Prostate gland (tissue), 2 donors: Measurements from ENCODE around the gene LRCH4. TPM values are rescaled to one million over a fixed set of nuclear protein-coding genes. Genes with fewer than 3 reads are reported as not detected.
"Not testable (repeated sequence)": the region's sequence is repeated elsewhere in the genome, so short reads cannot be mapped to it uniquely, and the experiment has no call there.

Experiments
- DNase-seq: peaks from one replicate; pipeline ENCODE4 v3.0.0-alpha.2; 2019; ENCODE audit warnings: low spot score
- H3K27ac ChIP-seq, 2 donors: fragments of 200-600 bp; sonication (generic); 2 replicates each; pipeline ENCODE4 v1.5.1; 2017 to 2019
- H3K27me3 ChIP-seq: fragments of 200-600 bp; sonication (generic); replicated peaks from 2 replicates; pipeline ENCODE4 v1.5.1; 2019; ENCODE audit not compliant: insufficient read depth
- H3K36me3 ChIP-seq, 2 donors: fragments of 200-600 bp; sonication (generic); 1 replicate in 1 of 2; 2 replicates in 1 of 2; pipeline versions ENCODE4 v1.5.1 to v1.8.1; 2017 to 2019
- H3K4me1 ChIP-seq: fragments of 200-600 bp; sonication (generic); replicated peaks from 2 replicates; pipeline ENCODE4 v1.5.1; 2019
- H3K4me3 ChIP-seq, 2 donors: fragments of 200-600 bp; sonication (generic); 2 replicates each; pipeline ENCODE4 v1.5.1; 2017 to 2019
- H3K9me3 ChIP-seq: fragments of 200-600 bp; sonication (generic); 2 replicates; pipeline ENCODE4 v1.5.1; 2017
- POLR2A ChIP-seq: fragments of 450-650 bp; IDR thresholded peaks from one replicate; pipeline ENCODE4 v1.6.1; 2016; ENCODE audit warnings: antibody characterized with exemption, mild to moderate bottlenecking
- POLR2AphosphoS5 ChIP-seq: sonication (generic); formaldehyde crosslinking; IDR thresholded peaks from one replicate; pipeline ENCODE4 v1.6.1; 2017; ENCODE audit warnings: antibody characterized with exemption
- whole genome bisulfite sequencing: methylation state at CpG from one replicate; pipeline ENCODE4 v1.1.5; 2018; 5-methylcytosine and 5-hydroxymethylcytosine counted together
- intact Hi-C: fragments of 100-400 bp; cut with DNase I; formaldehyde crosslinking; loops from one replicate; pipeline ENCODE4 v1.14.2; 2022
- total RNA-seq, 2 donors: library from RNA; depleted of rRNA; stranded (reverse); fragments of >200 nt; gene quantifications; one replicate each; pipeline ENCODE4 v1.1.0, GENCODE V29; 2016
- TF ChIP-seq, protein P1 (sequence below), 4 experiments: fragments of 200-600 bp in 2 of 4; fragments of 450-650 bp in 2 of 4; sonication (generic) in 2 of 4; IDR thresholded peaks; 1 replicate in 3 of 4; 2 replicates in 1 of 4; pipeline ENCODE4 v1.5.1; 2016 to 2019; ENCODE audit warnings: antibody characterized with exemption in 4 of 4, mild to moderate bottlenecking in 2 of 4, moderate library complexity in 2 of 4

Gene LRCH4
- total RNA-seq, 2 donors from 2014 or later: 66.8 to 202 TPM

DNA sequence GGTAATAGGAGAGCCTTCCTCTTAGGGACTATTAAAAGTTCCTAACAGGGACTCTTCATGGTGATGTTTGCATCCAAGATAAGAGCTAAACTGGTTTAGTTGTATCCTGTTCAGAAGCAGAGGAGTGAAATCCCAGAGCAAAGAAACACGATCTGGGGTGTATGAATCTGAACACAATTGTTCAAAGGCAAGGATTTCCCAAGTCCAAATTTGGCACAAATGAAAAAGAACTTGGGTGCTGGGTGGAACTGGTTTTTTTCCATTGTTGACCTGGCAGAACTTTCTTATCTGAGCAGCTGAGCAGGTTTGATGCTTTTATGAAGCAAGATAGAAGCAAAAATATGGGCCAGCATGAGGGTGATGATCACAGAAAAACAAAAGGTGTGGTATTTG is 41.0 kb downstream of the LRCH4 start:
- H3K27ac ChIP-seq: peak overlapping the region; percentile 93 to 94
- no peaks in the 10 kb centered on the region for H3K27me3 ChIP-seq
- TF ChIP-seq POLR2A (no peak), POLR2AphosphoS5 (peak; percentile 92)
- TF ChIP-seq, protein P1, sequence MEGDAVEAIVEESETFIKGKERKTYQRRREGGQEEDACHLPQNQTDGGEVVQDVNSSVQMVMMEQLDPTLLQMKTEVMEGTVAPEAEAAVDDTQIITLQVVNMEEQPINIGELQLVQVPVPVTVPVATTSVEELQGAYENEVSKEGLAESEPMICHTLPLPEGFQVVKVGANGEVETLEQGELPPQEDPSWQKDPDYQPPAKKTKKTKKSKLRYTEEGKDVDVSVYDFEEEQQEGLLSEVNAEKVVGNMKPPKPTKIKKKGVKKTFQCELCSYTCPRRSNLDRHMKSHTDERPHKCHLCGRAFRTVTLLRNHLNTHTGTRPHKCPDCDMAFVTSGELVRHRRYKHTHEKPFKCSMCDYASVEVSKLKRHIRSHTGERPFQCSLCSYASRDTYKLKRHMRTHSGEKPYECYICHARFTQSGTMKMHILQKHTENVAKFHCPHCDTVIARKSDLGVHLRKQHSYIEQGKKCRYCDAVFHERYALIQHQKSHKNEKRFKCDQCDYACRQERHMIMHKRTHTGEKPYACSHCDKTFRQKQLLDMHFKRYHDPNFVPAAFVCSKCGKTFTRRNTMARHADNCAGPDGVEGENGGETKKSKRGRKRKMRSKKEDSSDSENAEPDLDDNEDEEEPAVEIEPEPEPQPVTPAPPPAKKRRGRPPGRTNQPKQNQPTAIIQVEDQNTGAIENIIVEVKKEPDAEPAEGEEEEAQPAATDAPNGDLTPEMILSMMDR (IDR thresholded peaks at IDR 0.05): no peak
- intact Hi-C loops: no loop called here
- H3K4me3 ChIP-seq: peak overlapping the region in 1 of 2 donors; percentile 3
- peak; percentile 73 for DNase-seq
- H3K4me1 ChIP-seq: peaks cover 47% of the 10 kb centered on the region
- WGBS: 3% methylated on average over 1 of the region's 1 CpG
- H3K36me3 ChIP-seq: no peaks in the 10 kb centered on the region
- H3K9me3 ChIP-seq: no peaks in the 10 kb centered on the region

DNA sequence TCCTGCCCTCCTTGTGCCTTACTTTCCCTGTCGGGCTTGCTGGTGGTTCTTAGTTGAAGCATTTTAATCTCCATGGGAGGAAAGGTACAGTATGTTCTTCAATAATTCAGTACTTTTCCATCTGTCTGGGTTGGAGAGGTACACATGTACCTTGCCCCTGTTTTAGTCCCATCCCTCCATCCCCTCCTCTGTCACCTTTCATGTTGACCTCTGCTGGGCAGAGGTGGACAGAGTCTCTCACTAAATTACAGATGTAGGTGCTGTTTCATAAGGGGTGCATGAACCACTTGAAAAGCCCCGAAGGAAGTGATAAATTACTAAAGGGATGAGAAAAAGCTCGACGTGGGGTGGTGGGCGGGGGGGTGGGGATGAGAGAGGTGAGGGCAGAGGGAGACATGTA is 41.5 kb downstream of the LRCH4 start:
- Histone ChIP-seq H3K27me3 (no peaks in the 10 kb centered on the region), H3K36me3 (no peaks in the 10 kb centered on the region), H3K27ac (peak overlapping the region; percentile 93 to 94), H3K9me3 (no peaks in the 10 kb centered on the region), H3K4me3 (no peak overlapping the region), H3K4me1 (peaks cover 47% of the 10 kb centered on the region)
- WGBS: 29% methylated on average over 5 of the region's 5 CpGs
- TF ChIP-seq POLR2AphosphoS5 (no peak), POLR2A (no peak)
- TF ChIP-seq, protein P1 (IDR thresholded peaks at IDR 0.05): no peak
- intact Hi-C loops: no loop called here
- DNase-seq: no peak

DNA sequence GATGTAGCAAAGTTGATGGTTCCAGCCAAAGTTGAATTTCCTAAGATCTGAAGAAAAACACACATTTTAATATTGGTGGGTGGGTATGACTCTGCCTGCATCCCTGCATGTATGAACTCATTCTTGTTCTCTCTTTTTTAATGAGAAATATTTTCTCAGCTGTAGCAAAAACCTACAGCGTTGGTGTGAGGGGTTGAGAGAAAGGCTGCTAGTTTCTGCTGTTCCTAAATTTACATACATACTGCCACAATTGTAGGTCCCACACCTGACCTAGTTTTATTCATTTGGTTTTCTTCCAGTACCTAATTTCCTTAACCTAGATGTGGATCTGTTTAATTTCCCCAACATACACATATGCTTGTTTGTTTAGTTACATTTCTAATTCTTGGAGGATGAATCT is 42.3 kb downstream of the LRCH4 start:
- TF ChIP-seq POLR2A: no peak
- TF ChIP-seq, protein P1 (IDR thresholded peaks at IDR 0.05): no peak
- TF ChIP-seq POLR2AphosphoS5: no peak
- intact Hi-C loops: no loop called here

DNA sequence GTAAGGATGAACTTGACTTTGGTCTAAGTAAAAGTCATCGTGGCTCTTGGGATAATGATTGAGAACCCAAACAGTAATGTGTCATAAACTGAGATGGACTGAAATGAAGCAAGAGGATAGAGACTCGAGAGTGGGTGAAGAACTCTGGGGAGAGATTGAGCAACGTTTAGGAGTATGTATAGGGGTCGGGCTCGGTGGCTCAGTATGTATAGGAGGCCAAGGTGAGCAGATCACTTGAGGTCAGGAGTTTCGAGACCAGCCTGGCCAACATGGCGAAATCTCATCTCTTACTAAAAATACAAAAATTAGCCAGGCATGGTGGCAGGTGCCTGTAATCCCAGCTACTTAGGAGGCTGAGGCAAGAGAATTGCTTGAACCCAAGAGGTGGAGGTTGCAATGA is 44.6 kb downstream of the LRCH4 start:
- DNase-seq, H3K36me3 ChIP-seq, intact Hi-C loops, H3K27ac ChIP-seq, H3K4me3 ChIP-seq, H3K27me3 ChIP-seq, H3K9me3 ChIP-seq: not testable (repeated sequence)
- 88% methylated on average over 7 of the region's 7 CpGs for WGBS
- H3K4me1 ChIP-seq: peaks cover 31% of the 10 kb centered on the region

More for the DNA sequence above, 42.3 kb downstream of the LRCH4 start:
- no peaks in the 10 kb centered on the region for H3K36me3 ChIP-seq
- DNase-seq: no peak
- no peaks in the 10 kb centered on the region for H3K9me3 ChIP-seq
- H3K4me1 ChIP-seq: peaks cover 47% of the 10 kb centered on the region
- H3K4me3 ChIP-seq: no peak overlapping the region
- no peaks in the 10 kb centered on the region for H3K27me3 ChIP-seq
- 41% methylated on average over 1 of the region's 1 CpG for WGBS
- peak overlapping the region; percentile 93 to 94 for H3K27ac ChIP-seq

DNA sequence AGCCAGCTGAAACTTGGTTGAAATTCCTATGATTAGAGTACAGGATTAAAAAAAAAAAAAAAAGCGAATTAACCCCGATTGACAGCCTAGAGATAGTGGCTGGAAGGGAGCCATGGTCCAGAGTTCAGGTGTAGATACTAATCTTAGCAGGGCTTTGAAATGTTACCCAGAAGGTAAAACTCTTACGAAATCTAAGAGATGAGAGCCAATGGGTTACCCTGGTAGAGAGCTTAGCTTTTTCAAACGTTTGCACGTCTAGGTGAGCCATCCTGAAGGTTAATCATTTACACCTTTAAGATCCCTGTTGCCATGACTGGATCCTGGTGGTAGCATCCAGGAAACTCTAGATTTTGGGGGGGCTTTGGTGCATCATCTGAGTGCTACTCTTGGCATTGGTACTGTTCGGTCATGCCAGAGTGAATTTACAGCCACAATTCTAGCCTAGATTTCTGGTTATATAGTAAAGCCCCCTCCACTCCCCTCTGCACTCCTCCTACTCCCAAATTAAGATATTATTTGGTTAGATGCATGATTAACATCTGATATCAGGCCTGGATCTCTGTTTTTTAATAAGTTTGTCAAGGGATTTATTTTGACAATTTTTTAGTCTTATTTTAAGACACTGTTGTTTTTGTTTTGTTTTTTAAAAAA is 45.7 kb downstream of the LRCH4 start:
- Histone ChIP-seq H3K4me3 (peak overlapping the region; percentile 85 to 87), H3K27me3 (no peaks in the 10 kb centered on the region), H3K36me3 (no peaks in the 10 kb centered on the region), H3K4me1 (peaks cover 20% of the 10 kb centered on the region), H3K27ac (peak overlapping the region; percentile 74 to 75), H3K9me3 (no peaks in the 10 kb centered on the region)
- DNase-seq: no peak
- intact Hi-C loops: no loop called here
- WGBS: 31% methylated on average over 6 of the region's 6 CpGs
- TF ChIP-seq POLR2A (no peak), POLR2AphosphoS5 (peak; percentile 4)

DNA sequence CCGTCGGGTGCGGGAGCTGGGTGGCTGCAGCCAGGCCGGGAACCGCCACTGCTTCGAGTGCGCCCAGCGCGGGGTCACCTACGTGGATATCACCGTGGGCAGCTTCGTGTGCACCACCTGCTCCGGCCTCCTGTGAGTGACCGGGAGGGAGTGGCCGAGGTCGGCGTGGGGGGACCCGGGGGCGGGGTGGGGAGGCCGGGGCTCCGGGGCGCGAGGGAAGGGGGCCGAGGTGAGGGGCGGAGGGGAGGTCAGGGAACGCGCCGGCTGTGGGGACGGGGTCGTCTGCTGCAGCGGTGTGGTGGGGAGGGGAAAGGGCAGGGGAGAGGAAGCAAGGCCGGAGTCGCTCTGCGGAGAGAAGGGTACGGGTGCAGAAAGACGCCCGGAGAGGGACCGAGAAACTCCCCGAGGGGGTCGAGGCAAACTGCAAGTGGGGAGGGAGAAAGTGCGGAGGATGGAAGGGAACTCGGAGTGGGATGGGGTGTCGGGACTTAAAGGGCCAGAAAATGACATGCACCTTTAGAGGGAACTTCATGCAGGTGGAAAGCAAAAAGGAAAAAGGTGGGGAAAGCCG is 46.4 kb downstream of the LRCH4 start:
- intact Hi-C loops: loop anchor here (5.0 kb wide), 1 partner anchor 43 kb away; no protein-coding TSS in a partner anchor
- no peak for DNase-seq

More for the DNA sequence above, 46.4 kb downstream of the LRCH4 start:
- WGBS: under 1% methylated on average over 42 of the region's 44 CpGs
- H3K36me3 ChIP-seq: no peaks in the 10 kb centered on the region
- peak overlapping the region; percentile 85 to 87 for H3K4me3 ChIP-seq
- peaks cover 15% of the 10 kb centered on the region for H3K4me1 ChIP-seq
- no peaks in the 10 kb centered on the region for H3K9me3 ChIP-seq
- no peaks in the 10 kb centered on the region for H3K27me3 ChIP-seq
- TF ChIP-seq POLR2AphosphoS5 (no peak), POLR2A (no peak)
- TF ChIP-seq, protein P1 (IDR thresholded peaks at IDR 0.05): no peak
- H3K27ac ChIP-seq: peak overlapping the region; percentile 74 to 75
